ENCODE data around the gene YBX1. TPM values are rescaled to one million over a fixed set of nuclear protein-coding genes. Genes with fewer than 3 reads are reported as not detected.

Gene YBX1
- 100 to 1,000 TPM; 327 to 396 (median 357) TPM for total RNA-seq

DNA sequence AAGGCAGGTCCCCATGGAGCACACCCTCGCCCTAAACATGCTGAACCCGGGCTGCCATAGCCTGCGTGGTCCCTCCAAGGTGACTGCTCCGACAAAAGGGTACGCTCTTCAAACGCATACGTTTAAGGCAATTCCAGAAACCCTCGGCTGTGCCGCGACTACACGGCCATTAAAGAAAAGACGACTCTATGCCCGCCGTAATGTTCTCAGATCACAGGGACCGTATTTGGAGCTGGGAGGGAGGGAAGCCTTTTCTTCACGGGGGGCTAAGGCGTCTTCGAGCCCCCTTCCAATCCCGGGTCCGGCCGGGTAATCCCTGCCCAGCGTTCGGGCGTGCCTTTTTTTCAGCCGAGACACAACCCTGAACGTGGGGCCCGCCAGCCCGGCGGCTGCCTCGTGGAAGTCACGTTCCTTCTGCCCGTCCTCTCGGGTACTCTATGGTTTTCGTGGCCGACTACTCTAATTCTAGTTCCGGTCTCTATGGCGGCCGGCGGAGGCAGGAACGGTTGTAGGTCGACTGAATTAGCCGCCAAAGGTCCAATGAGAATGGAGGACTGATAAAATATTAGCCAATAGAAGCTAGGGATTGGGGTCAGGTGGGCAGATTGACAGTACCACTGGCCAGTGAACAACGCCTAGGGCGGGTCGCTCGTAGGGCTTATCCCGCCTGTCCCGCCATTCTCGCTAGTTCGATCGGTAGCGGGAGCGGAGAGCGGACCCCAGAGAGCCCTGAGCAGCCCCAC lies at the start of gene YBX1:
Gene YBX1 (plus strand): TSS at position 678 of the 743 bp plus-strand sequence. CDS start 148 bp downstream, outside the sequence.
- TF ChIP-seq POLR2A (IDR thresholded peaks at IDR 0.05) (peak; percentile 26 to 59), POLR2AphosphoS5 (IDR thresholded peaks at IDR 0.05) (peak in 2 of 3 donors; percentile 66 to 90), EP300 (IDR thresholded peaks at IDR 0.05) (peak; percentile 34)
- TF ChIP-seq, protein P1, sequence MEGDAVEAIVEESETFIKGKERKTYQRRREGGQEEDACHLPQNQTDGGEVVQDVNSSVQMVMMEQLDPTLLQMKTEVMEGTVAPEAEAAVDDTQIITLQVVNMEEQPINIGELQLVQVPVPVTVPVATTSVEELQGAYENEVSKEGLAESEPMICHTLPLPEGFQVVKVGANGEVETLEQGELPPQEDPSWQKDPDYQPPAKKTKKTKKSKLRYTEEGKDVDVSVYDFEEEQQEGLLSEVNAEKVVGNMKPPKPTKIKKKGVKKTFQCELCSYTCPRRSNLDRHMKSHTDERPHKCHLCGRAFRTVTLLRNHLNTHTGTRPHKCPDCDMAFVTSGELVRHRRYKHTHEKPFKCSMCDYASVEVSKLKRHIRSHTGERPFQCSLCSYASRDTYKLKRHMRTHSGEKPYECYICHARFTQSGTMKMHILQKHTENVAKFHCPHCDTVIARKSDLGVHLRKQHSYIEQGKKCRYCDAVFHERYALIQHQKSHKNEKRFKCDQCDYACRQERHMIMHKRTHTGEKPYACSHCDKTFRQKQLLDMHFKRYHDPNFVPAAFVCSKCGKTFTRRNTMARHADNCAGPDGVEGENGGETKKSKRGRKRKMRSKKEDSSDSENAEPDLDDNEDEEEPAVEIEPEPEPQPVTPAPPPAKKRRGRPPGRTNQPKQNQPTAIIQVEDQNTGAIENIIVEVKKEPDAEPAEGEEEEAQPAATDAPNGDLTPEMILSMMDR (IDR thresholded peaks at IDR 0.05), result no peak
- peak; percentile 97 to 98 for DNase-seq (ENCODE audit: low spot score in 2 of 2)
- 0% methylated on average over 36 of the region's 54 CpGs for WGBS
- Histone ChIP-seq H3K9me3 (no peaks in the 10 kb centered on the region), H3K27ac (peak within 1 kb of the TSS; percentile 98), H3K27me3 (no peaks in the 10 kb centered on the region), H3K4me1 (peaks cover 44% of the 10 kb centered on the region), H3K36me3 (no peaks in the 10 kb centered on the region), H3K4me3 (peak within 1 kb of the TSS; percentile 97)

DNA sequence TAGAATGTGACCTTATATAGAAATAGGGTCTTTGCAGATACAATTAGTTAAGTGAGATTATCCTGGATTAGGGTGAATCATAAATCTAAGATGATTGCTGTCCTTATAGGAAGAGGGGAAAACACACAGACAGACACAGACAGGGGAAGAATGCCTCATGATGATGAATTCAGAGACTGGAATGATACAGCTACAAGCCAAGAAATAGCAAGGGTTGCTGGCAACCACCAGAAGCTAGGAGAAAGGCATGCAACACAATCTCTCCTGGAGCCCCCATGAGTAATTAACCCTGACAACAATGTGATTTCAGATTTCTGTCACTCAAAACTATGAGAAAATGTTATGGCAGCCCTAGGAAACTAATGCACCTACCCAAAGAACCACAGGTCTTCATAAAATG lies 43.1 kb upstream of the YBX1 start:
- no peaks in the 10 kb centered on the region for H3K4me1 ChIP-seq
- H3K9me3 ChIP-seq, result no peaks in the 10 kb centered on the region
- H3K27ac ChIP-seq, result no peak overlapping the region
- H3K27me3 ChIP-seq, result no peaks in the 10 kb centered on the region
- no peak overlapping the region for H3K4me3 ChIP-seq
- no peaks in the 10 kb centered on the region for H3K36me3 ChIP-seq
- DNase-seq (ENCODE audit: low spot score in 2 of 2), result no peak
- TF ChIP-seq, protein P1 (IDR thresholded peaks at IDR 0.05), result no peak
- TF ChIP-seq EP300 (IDR thresholded peaks at IDR 0.05) (no peak), POLR2A (IDR thresholded peaks at IDR 0.05) (no peak), POLR2AphosphoS5 (IDR thresholded peaks at IDR 0.05) (no peak)

DNA sequence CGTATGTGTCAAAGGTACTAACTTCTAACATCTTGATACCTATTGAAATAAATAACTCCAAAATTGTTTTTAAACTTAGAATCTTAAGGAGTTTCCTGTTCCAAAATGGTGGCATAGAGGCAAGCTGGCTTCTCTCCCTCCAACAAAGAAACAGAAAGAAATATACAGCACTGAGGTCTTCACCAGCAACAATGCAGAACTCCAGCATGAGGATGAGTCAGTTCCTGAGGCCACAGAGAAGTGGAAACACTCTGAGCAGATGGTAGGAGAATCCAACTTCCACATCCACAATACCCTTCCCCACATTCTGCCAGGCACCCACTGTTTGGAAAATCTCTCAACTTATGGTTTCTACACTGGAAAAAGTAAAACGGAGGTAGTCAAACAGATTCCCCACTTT lies 36.2 kb upstream of the YBX1 start:
- WGBS, result 88% methylated on average over 2 of the region's 2 CpGs

DNA sequence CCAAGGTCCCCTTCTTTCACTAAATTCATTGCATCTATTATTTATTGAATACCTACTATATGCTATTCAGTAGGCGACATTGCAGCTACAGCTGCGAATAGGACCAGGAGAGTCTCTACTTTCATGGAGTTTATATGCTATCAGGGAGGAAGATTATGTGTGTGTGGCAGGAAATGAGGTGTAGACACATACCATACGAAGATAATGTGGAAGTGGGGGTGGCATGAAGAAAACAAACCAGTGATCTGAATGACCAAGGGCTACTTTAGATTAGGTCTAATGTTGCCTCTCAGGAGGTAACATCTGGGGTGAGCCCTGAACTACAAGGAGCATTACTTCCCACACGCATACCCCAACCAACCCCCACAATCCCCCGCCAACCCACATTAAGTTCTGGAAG lies 25.0 kb upstream of the YBX1 start:
- Histone ChIP-seq H3K27ac (no peak overlapping the region), H3K36me3 (peaks cover 15% of the 10 kb centered on the region), H3K27me3 (no peaks in the 10 kb centered on the region), H3K4me1 (peaks cover 20% of the 10 kb centered on the region), H3K4me3 (peak overlapping the region; percentile 94), H3K9me3 (no peaks in the 10 kb centered on the region)
- 80% methylated on average over 5 of the region's 5 CpGs for WGBS
- TF ChIP-seq, protein P1 (IDR thresholded peaks at IDR 0.05), result no peak
- no peak for TF ChIP-seq POLR2AphosphoS5 (IDR thresholded peaks at IDR 0.05)
- TF ChIP-seq EP300 (IDR thresholded peaks at IDR 0.05), result no peak
- DNase-seq (ENCODE audit: low spot score in 2 of 2), result no peak

More for the DNA sequence above, 36.2 kb upstream of the YBX1 start:
- Histone ChIP-seq H3K4me1 (no peaks in the 10 kb centered on the region), H3K27me3 (no peaks in the 10 kb centered on the region), H3K4me3 (no peak overlapping the region), H3K27ac (no peak overlapping the region), H3K9me3 (no peaks in the 10 kb centered on the region), H3K36me3 (peaks cover 4% of the 10 kb centered on the region)
- no peak for DNase-seq (ENCODE audit: low spot score in 2 of 2)
- TF ChIP-seq, protein P1 (IDR thresholded peaks at IDR 0.05), result no peak
- TF ChIP-seq EP300 (IDR thresholded peaks at IDR 0.05) (no peak), POLR2AphosphoS5 (IDR thresholded peaks at IDR 0.05) (no peak), POLR2A (IDR thresholded peaks at IDR 0.05) (no peak)

DNA sequence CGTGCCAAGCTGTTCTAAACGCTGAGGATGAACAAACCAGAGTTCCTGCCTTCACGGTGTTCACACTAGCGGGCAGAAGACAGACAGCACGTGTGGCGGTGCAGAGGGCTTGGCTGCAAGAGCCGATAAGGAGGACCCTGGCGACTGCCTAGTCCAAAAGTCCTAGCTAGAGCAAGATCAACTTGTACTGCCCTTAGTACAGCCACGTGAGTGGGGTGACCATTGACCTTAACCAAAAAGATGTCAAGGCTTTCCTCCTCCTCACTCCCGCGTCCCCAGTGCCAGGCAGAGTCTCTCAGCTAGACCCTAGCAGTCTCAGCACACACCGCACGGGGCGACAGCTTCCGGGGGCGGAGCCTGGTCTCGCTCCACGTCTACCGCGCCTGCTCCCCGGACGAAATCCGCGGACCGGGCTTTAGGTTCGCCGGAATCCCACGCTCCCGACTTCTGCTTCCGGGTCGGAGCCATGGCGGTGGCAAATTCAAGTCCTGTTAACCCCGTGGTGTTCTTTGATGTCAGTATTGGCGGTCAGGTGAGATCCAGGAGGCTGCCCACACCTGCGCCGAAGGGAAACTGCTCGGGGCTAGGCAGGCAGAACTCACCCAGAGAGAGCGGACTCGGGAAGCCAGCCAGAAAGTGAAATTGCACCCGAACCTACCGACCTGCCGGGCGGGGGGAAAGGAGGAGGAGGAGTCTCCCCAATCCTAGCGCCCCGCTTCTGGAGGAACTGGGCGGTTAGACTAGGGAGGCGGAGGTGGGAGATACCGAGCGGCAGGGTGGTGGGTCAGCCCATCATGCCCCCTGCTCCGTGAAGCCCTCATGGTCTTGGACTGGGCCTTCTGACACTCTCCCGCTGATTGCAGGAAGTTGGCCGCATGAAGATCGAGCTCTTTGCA lies 24.0 kb upstream of the YBX1 start, which contains the start of gene PPIH:
Gene PPIH (plus strand): TSS at position 443 of the 896 bp plus-strand sequence. CDS start 24 bp downstream, at position 467.
- Histone ChIP-seq H3K36me3 (peaks cover 19% of the 10 kb centered on the region), H3K9me3 (no peaks in the 10 kb centered on the region), H3K4me3 (peak within 1 kb of the TSS; percentile 94), H3K27ac (peak within 1 kb of the TSS; percentile 85), H3K27me3 (no peaks in the 10 kb centered on the region), H3K4me1 (peaks cover 20% of the 10 kb centered on the region)
- peak; percentile 97 for DNase-seq (ENCODE audit: low spot score in 2 of 2)
- WGBS, result 0% methylated on average over 53 of the region's 53 CpGs
- no peak for TF ChIP-seq EP300 (IDR thresholded peaks at IDR 0.05)
- TF ChIP-seq, protein P1 (IDR thresholded peaks at IDR 0.05), result peak in 1 of 2 donors; percentile 34
- TF ChIP-seq POLR2AphosphoS5 (IDR thresholded peaks at IDR 0.05), result peak in 1 of 3 donors; percentile 73
- no peak for TF ChIP-seq POLR2A (IDR thresholded peaks at IDR 0.05)
